GM21737 (cell line): ENCODE data around the gene SLC38A10.

ENCODE experiments used
- ATAC-seq: cut with Tn5 transposase; IDR thresholded peaks from one replicate; pipeline ENCODE4 v1.9.1; 2021; ENCODE audit warnings: mild to moderate bottlenecking, moderate library complexity; ENCODE audit not compliant: unreplicated experiment

SLC38A10 gene

GRCh38 chr17:81300586-81301155 is 5.6 kb upstream of the SLC38A10 start:
- ATAC-seq = no peak

GRCh38 chr17:81299846-81300585 is 4.9 kb upstream of the SLC38A10 start:
- ATAC-seq = no peak

- no peak for ATAC-seq
Observed at GRCh38 chr17:81298991-81299738, 4.1 kb upstream of the SLC38A10 start.

- ATAC-seq = no peak
Observed at GRCh38 chr17:81298325-81298990, 3.4 kb upstream of the SLC38A10 start.

- no peak for ATAC-seq
Observed at GRCh38 chr17:81295676-81296381, 722 bp upstream of the SLC38A10 start.

- ATAC-seq = peak; percentile 14
Observed at GRCh38 chr17:81294512-81295030, 536 bp downstream of the SLC38A10 start.

- ATAC-seq = no peak
Observed at GRCh38 chr17:81292450-81292849, 2.7 kb downstream of the SLC38A10 start.

- no peak for ATAC-seq
Observed at GRCh38 chr17:81291662-81292061, 3.4 kb downstream of the SLC38A10 start.

GRCh38 chr17:81290230-81290629 is 4.9 kb downstream of the SLC38A10 start:
- no peak for ATAC-seq

GRCh38 chr17:81289627-81290026 is 5.5 kb downstream of the SLC38A10 start:
- ATAC-seq = no peak

GRCh38 chr17:81288715-81289114 is 6.4 kb downstream of the SLC38A10 start:
- ATAC-seq = no peak

GRCh38 chr17:81287741-81288430 is 7.2 kb downstream of the SLC38A10 start:
- ATAC-seq = no peak

GRCh38 chr17:81287152-81287551 is 8.0 kb downstream of the SLC38A10 start:
- no peak for ATAC-seq

- no peak for ATAC-seq
Observed at GRCh38 chr17:81286491-81287145, 8.5 kb downstream of the SLC38A10 start.

- ATAC-seq = no peak
Observed at GRCh38 chr17:81285894-81286293, 9.2 kb downstream of the SLC38A10 start.

GRCh38 chr17:81285179-81285878 is 9.8 kb downstream of the SLC38A10 start:
- no peak for ATAC-seq

- ATAC-seq = no peak
Observed at GRCh38 chr17:81282876-81283275, 12.2 kb downstream of the SLC38A10 start.

- ATAC-seq = no peak
Observed at GRCh38 chr17:81282141-81282540, 13.0 kb downstream of the SLC38A10 start.

- no peak for ATAC-seq
Observed at GRCh38 chr17:81280571-81280970, 14.5 kb downstream of the SLC38A10 start.
